ENCODE results near the gene PINK1. TPM values are rescaled to one million over a fixed set of nuclear protein-coding genes. Genes with fewer than 3 reads are reported as not detected.

The PINK1 gene
- total RNA-seq, 1 experiment from 2014 or later, result 129 TPM

DNA sequence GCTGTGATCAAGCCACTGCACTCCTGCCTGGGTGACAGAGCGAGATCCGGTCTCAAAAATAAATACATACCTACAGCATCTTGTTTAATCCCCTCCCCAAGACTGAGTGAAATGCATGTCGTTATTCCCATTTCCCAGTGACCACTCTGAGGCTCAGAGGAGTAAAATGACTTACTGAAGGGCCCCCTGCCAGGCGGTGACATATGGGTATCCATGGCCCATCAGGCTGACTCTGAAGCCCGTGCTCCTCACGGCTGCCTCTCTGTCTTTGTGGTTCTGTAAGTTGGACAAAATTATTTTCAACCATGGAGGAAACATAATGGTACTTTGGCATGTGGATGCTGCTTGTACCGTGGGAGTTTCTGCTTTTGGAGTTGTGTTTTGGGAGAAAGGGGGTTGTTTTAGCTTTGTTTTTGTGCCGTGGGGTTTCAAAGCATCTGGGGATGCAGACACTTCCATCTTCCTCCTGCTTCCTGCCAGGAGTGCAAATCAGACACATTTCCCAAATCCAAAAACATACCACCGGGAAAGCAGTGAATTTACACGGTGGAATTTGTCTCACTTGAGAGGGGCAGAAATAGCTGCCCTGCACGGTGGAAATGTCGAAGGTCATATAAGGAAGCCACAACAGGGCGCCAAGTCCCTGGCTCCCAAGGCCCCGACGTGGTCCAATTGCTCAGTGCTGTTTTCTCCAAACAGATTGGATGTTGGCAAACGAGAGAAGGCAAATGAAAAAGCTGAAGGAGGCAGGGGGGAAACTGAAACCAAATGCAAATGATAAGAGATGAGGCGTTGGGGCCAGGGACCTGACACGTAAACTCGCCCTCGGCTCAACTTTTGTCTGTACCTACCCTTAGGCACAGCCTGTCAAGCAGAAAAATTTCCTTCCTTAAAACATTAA is 17.1 kb upstream of the PINK1 start:
- ATAC-seq, result no peak

DNA sequence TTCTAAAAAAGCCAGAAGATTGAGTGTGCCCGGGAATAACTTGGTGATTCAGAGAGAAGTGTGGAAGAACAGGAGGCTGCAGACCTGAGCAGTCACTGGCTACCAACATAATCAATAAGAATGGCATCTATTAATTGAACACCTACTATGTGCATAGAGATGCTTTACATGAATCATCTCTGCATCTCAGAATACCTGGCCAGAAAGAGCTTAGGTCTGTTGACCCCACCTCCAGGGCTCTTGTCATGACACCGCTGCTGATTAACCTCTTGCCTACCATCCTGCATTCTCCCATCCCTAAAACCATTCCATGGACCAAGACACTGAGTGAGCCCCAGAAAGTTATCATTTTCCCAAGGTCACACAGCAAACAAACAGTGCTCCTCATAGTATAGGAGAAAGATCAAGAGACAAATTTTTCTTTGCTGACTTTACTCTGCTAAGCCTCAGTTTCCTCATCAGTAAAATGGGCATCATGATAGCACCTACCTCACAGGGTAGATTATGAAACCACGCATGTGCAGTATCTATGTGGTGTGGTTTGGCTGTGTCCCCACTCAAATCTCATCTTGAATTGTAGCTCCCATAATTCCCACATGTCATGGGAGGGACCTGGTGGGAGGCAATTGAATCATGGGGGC is 16.3 kb upstream of the PINK1 start:
- POLR2A ChIA-PET (ENCODE audit: unreplicated experiment), result no interaction called here
- TF ChIP-seq EZH2 (IDR thresholded peaks at IDR 0.05; ENCODE audit: low read length, unreplicated experiment), result no peak
- no peak for TF ChIP-seq EZH2phosphoT487 (IDR thresholded peaks at IDR 0.05; ENCODE audit: borderline replicate concordance, low read length)
- TF ChIP-seq, protein P1, sequence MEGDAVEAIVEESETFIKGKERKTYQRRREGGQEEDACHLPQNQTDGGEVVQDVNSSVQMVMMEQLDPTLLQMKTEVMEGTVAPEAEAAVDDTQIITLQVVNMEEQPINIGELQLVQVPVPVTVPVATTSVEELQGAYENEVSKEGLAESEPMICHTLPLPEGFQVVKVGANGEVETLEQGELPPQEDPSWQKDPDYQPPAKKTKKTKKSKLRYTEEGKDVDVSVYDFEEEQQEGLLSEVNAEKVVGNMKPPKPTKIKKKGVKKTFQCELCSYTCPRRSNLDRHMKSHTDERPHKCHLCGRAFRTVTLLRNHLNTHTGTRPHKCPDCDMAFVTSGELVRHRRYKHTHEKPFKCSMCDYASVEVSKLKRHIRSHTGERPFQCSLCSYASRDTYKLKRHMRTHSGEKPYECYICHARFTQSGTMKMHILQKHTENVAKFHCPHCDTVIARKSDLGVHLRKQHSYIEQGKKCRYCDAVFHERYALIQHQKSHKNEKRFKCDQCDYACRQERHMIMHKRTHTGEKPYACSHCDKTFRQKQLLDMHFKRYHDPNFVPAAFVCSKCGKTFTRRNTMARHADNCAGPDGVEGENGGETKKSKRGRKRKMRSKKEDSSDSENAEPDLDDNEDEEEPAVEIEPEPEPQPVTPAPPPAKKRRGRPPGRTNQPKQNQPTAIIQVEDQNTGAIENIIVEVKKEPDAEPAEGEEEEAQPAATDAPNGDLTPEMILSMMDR (conservative IDR thresholded peaks at IDR 0.05; ENCODE audit: low read depth, low read length), result no peak
- Histone ChIP-seq H3K27ac (ENCODE audit: low read length) (no peak overlapping the region), H3K9me3 (ENCODE audit: low read length) (no peaks in the 10 kb centered on the region), H3K36me3 (ENCODE audit: low read depth, low read length) (peaks cover 6% of the 10 kb centered on the region), H3K4me3 (ENCODE audit: low read length) (no peak overlapping the region), H4K20me1 (ENCODE audit: low read length) (no peaks in the 10 kb centered on the region), H3K9ac (ENCODE audit: low read length) (no peak overlapping the region), H2AFZ (ENCODE audit: low read length) (no peak overlapping the region), H3K9me2 (replicated peaks; ENCODE audit: low read length) (no peaks in the 10 kb centered on the region), H3K79me2 (ENCODE audit: low read length) (no peaks in the 10 kb centered on the region), H3K4me2 (ENCODE audit: low read length) (no peak overlapping the region), H3K27me3 (ENCODE audit: low read length) (no peaks in the 10 kb centered on the region), H3F3A (ENCODE audit: low read length, unreplicated experiment) (peaks cover 5% of the 10 kb centered on the region), H3K4me1 (ENCODE audit: insufficient read depth, low read length) (peaks cover 25% of the 10 kb centered on the region)
- no peak for ATAC-seq
- DNase-seq, result no peak
- CTCF ChIA-PET, result no interaction called here
- intact Hi-C loops (cut with micrococcal nuclease), result no loop called here
- no TSS peak for BruUV-seq (replicated peaks)

More for the DNA sequence above, 17.1 kb upstream of the PINK1 start:
- no TSS peak for BruUV-seq (replicated peaks)
- peaks cover 5% of the 10 kb centered on the region for H3F3A ChIP-seq (ENCODE audit: low read length, unreplicated experiment)
- no peak overlapping the region for H3K9ac ChIP-seq (ENCODE audit: low read length)
- peaks cover 6% of the 10 kb centered on the region for H3K36me3 ChIP-seq (ENCODE audit: low read depth, low read length)
- TF ChIP-seq EZH2 (IDR thresholded peaks at IDR 0.05; ENCODE audit: low read length, unreplicated experiment) (no peak), EZH2phosphoT487 (IDR thresholded peaks at IDR 0.05; ENCODE audit: borderline replicate concordance, low read length) (no peak)
- TF ChIP-seq, protein P1 (conservative IDR thresholded peaks at IDR 0.05; ENCODE audit: low read depth, low read length), result no peak
- H3K9me3 ChIP-seq (ENCODE audit: low read length), result no peaks in the 10 kb centered on the region
- H3K4me1 ChIP-seq (ENCODE audit: insufficient read depth, low read length), result peaks cover 33% of the 10 kb centered on the region
- no peak overlapping the region for H3K4me2 ChIP-seq (ENCODE audit: low read length)
- no peak for DNase-seq
- H3K79me2 ChIP-seq (ENCODE audit: low read length), result no peaks in the 10 kb centered on the region
- ChIA-PET CTCF (interaction anchor here (0.5 kb wide), 1 partner anchor 404 kb away, joined by 3 read pairs; no protein-coding TSS in a partner anchor), POLR2A (ENCODE audit: unreplicated experiment) (no interaction called here)
- intact Hi-C loops (cut with micrococcal nuclease), result no loop called here
- H3K4me3 ChIP-seq (ENCODE audit: low read length), result no peak overlapping the region
- no peaks in the 10 kb centered on the region for H3K27me3 ChIP-seq (ENCODE audit: low read length)
- H3K27ac ChIP-seq (ENCODE audit: low read length), result no peak overlapping the region
- no peaks in the 10 kb centered on the region for H4K20me1 ChIP-seq (ENCODE audit: low read length)
- no peak overlapping the region for H2AFZ ChIP-seq (ENCODE audit: low read length)
- no peaks in the 10 kb centered on the region for H3K9me2 ChIP-seq (replicated peaks; ENCODE audit: low read length)
